ENCODE results near the gene ETFA.

ETFA gene

GRCh38 chr15:76233921-76234320, 77.3 kb downstream of the ETFA start:
- POLR2A ChIA-PET = no interaction called here
- CTCF ChIA-PET = interaction anchor here (2.4 kb wide), 1 partner anchor 19 kb away, joined by 7 read pairs; no protein-coding TSS in a partner anchor
- TF ChIP-seq CTBP1 (IDR thresholded peaks at IDR 0.05; ENCODE audit: borderline replicate concordance) = no peak
- TF ChIP-seq FOXK2 (IDR thresholded peaks at IDR 0.05) = no peak
- TF ChIP-seq SP1 (IDR thresholded peaks at IDR 0.05) = no peak
- TF ChIP-seq FOXM1 (IDR thresholded peaks at IDR 0.05; ENCODE audit: borderline replicate concordance) = no peak
- no peak for TF ChIP-seq ZNF384 (IDR thresholded peaks at IDR 0.05)
- no peak for TF ChIP-seq NFRKB (IDR thresholded peaks at IDR 0.05)
- no peak for TF ChIP-seq BHLHE40 (IDR thresholded peaks at IDR 0.05; ENCODE audit: borderline replicate concordance)
- DNase-seq (ENCODE audit: extremely low spot score) = no peak

DNA sequence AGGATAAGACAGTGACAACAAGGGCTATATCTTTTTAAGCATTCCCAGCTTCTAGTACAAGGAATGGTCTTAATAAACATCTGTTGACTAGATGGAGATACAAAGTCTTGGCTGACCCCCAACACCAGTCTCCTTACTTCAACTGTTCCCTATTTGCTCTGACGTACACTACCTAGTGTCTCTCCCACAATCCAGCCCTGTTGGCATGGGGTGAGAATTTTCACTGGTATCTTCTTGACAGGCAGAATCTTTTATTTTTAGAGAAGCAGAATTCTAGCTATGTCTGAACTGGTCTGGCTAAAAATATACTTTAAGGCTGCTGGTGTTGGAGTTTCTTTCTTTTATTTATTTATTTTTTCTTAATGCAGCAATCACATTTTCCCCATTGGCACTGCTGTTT, 82.0 kb downstream of the ETFA start:
- CTCF ChIA-PET = interaction anchor here (0.7 kb wide), 1 partner anchor 12 kb away, joined by 3 read pairs; no protein-coding TSS in a partner anchor
- POLR2A ChIA-PET = no interaction called here
- no peak for TF ChIP-seq ZNF384 (IDR thresholded peaks at IDR 0.05)
- TF ChIP-seq NFRKB (IDR thresholded peaks at IDR 0.05) = no peak
- TF ChIP-seq L3MBTL2 (conservative IDR thresholded peaks at IDR 0.05) = no peak
- TF ChIP-seq ARNT (IDR thresholded peaks at IDR 0.05) = no peak
- no peak for TF ChIP-seq FOXK2 (IDR thresholded peaks at IDR 0.05)
- no peak for TF ChIP-seq HDGF (IDR thresholded peaks at IDR 0.05; ENCODE audit: borderline replicate concordance)
- no peak for TF ChIP-seq SP1 (IDR thresholded peaks at IDR 0.05)
- no peak for TF ChIP-seq CTBP1 (IDR thresholded peaks at IDR 0.05; ENCODE audit: borderline replicate concordance)
- no peak for TF ChIP-seq BHLHE40 (IDR thresholded peaks at IDR 0.05; ENCODE audit: borderline replicate concordance)
- TF ChIP-seq FOXA1 (IDR thresholded peaks at IDR 0.05) = no peak
- TF ChIP-seq, protein P1, sequence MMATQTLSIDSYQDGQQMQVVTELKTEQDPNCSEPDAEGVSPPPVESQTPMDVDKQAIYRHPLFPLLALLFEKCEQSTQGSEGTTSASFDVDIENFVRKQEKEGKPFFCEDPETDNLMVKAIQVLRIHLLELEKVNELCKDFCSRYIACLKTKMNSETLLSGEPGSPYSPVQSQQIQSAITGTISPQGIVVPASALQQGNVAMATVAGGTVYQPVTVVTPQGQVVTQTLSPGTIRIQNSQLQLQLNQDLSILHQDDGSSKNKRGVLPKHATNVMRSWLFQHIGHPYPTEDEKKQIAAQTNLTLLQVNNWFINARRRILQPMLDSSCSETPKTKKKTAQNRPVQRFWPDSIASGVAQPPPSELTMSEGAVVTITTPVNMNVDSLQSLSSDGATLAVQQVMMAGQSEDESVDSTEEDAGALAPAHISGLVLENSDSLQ (IDR thresholded peaks at IDR 0.05) = no peak
- no peak for TF ChIP-seq ELF4 (IDR thresholded peaks at IDR 0.05)
- TF ChIP-seq SUZ12 (IDR thresholded peaks at IDR 0.05) = no peak
- TF ChIP-seq LEF1 (IDR thresholded peaks at IDR 0.05; ENCODE audit: borderline replicate concordance) = no peak
- no peak for TF ChIP-seq TARDBP (IDR thresholded peaks at IDR 0.05)
- no peak for TF ChIP-seq FOXM1 (IDR thresholded peaks at IDR 0.05; ENCODE audit: borderline replicate concordance)
- DNase-seq (ENCODE audit: extremely low spot score) = no peak

GRCh38 chr15:76223521-76223920, 87.7 kb downstream of the ETFA start:
- TF ChIP-seq LEF1 (IDR thresholded peaks at IDR 0.05; ENCODE audit: borderline replicate concordance) (no peak), ELF4 (IDR thresholded peaks at IDR 0.05) (no peak), ARNT (IDR thresholded peaks at IDR 0.05) (no peak), CTBP1 (IDR thresholded peaks at IDR 0.05; ENCODE audit: borderline replicate concordance) (no peak), FOXK2 (IDR thresholded peaks at IDR 0.05) (no peak), ZNF384 (IDR thresholded peaks at IDR 0.05) (no peak), FOXA1 (IDR thresholded peaks at IDR 0.05) (no peak)
- ChIA-PET CTCF (interaction anchor here (1.7 kb wide), 1 partner anchor 12 kb away, joined by 3 read pairs; no protein-coding TSS in a partner anchor), POLR2A (interaction anchor here (0.9 kb wide), 1 partner anchor 10 kb away, joined by 3 read pairs; no protein-coding TSS in a partner anchor)
- DNase-seq (ENCODE audit: extremely low spot score) = no peak

GRCh38 chr15:76222159-76222558, 89.1 kb downstream of the ETFA start:
- TF ChIP-seq NFRKB (IDR thresholded peaks at IDR 0.05) (no peak), FOXM1 (IDR thresholded peaks at IDR 0.05; ENCODE audit: borderline replicate concordance) (no peak), HDGF (IDR thresholded peaks at IDR 0.05; ENCODE audit: borderline replicate concordance) (no peak), TARDBP (IDR thresholded peaks at IDR 0.05) (no peak), ZNF384 (IDR thresholded peaks at IDR 0.05) (no peak), FOXK2 (IDR thresholded peaks at IDR 0.05) (no peak), L3MBTL2 (conservative IDR thresholded peaks at IDR 0.05) (no peak), ARNT (IDR thresholded peaks at IDR 0.05) (no peak), LEF1 (IDR thresholded peaks at IDR 0.05; ENCODE audit: borderline replicate concordance) (no peak), ELF4 (IDR thresholded peaks at IDR 0.05) (no peak), SP1 (IDR thresholded peaks at IDR 0.05) (no peak), CTBP1 (IDR thresholded peaks at IDR 0.05; ENCODE audit: borderline replicate concordance) (no peak), FOXA1 (IDR thresholded peaks at IDR 0.05) (no peak), SUZ12 (IDR thresholded peaks at IDR 0.05) (no peak)
- TF ChIP-seq, protein P1 (IDR thresholded peaks at IDR 0.05) = no peak
- POLR2A ChIA-PET = no interaction called here
- no peak for DNase-seq (ENCODE audit: extremely low spot score)
- CTCF ChIA-PET = interaction anchor here (0.6 to 0.7 kb wide), 2 partner anchors 14 to 130 kb away, joined by 3 to 8 read pairs; no protein-coding TSS in a partner anchor

GRCh38 chr15:76221085-76221767, 90.0 kb downstream of the ETFA start:
- TF ChIP-seq NFRKB (IDR thresholded peaks at IDR 0.05) (no peak), ELF4 (IDR thresholded peaks at IDR 0.05) (no peak), TARDBP (IDR thresholded peaks at IDR 0.05) (no peak), BHLHE40 (IDR thresholded peaks at IDR 0.05; ENCODE audit: borderline replicate concordance) (no peak), ZNF384 (IDR thresholded peaks at IDR 0.05) (no peak), FOXM1 (IDR thresholded peaks at IDR 0.05; ENCODE audit: borderline replicate concordance) (no peak), L3MBTL2 (conservative IDR thresholded peaks at IDR 0.05) (no peak), SUZ12 (IDR thresholded peaks at IDR 0.05) (no peak), FOXA1 (IDR thresholded peaks at IDR 0.05) (no peak), ARNT (IDR thresholded peaks at IDR 0.05) (no peak), SP1 (IDR thresholded peaks at IDR 0.05) (no peak), LEF1 (IDR thresholded peaks at IDR 0.05; ENCODE audit: borderline replicate concordance) (no peak), CTBP1 (IDR thresholded peaks at IDR 0.05; ENCODE audit: borderline replicate concordance) (no peak), HDGF (IDR thresholded peaks at IDR 0.05; ENCODE audit: borderline replicate concordance) (no peak), FOXK2 (IDR thresholded peaks at IDR 0.05) (no peak)
- TF ChIP-seq, protein P1 (IDR thresholded peaks at IDR 0.05) = no peak
- ChIA-PET POLR2A (no interaction called here), CTCF (no interaction called here)
- no peak for DNase-seq (ENCODE audit: extremely low spot score)

GRCh38 chr15:76217882-76218217, 93.4 kb downstream of the ETFA start:
- ChIA-PET POLR2A (no interaction called here), CTCF (interaction anchor here (0.6 to 0.7 kb wide), 2 partner anchors 12 to 462 kb away, joined by 3 read pairs; no protein-coding TSS in a partner anchor)
- TF ChIP-seq HDGF (IDR thresholded peaks at IDR 0.05; ENCODE audit: borderline replicate concordance) = no peak
- TF ChIP-seq FOXM1 (IDR thresholded peaks at IDR 0.05; ENCODE audit: borderline replicate concordance) = no peak
- TF ChIP-seq LEF1 (IDR thresholded peaks at IDR 0.05; ENCODE audit: borderline replicate concordance) = no peak
- TF ChIP-seq, protein P1 (IDR thresholded peaks at IDR 0.05) = no peak
- TF ChIP-seq NFRKB (IDR thresholded peaks at IDR 0.05) = no peak
- TF ChIP-seq ZNF384 (IDR thresholded peaks at IDR 0.05) = no peak
- TF ChIP-seq CTBP1 (IDR thresholded peaks at IDR 0.05; ENCODE audit: borderline replicate concordance) = no peak
- no peak for TF ChIP-seq FOXK2 (IDR thresholded peaks at IDR 0.05)
- no peak for TF ChIP-seq BHLHE40 (IDR thresholded peaks at IDR 0.05; ENCODE audit: borderline replicate concordance)
- TF ChIP-seq SP1 (IDR thresholded peaks at IDR 0.05) = no peak
- TF ChIP-seq SUZ12 (IDR thresholded peaks at IDR 0.05) = no peak
- TF ChIP-seq ELF4 (IDR thresholded peaks at IDR 0.05) = no peak
- TF ChIP-seq FOXA1 (IDR thresholded peaks at IDR 0.05) = no peak
- no peak for TF ChIP-seq L3MBTL2 (conservative IDR thresholded peaks at IDR 0.05)
- TF ChIP-seq ARNT (IDR thresholded peaks at IDR 0.05) = no peak
- no peak for TF ChIP-seq TARDBP (IDR thresholded peaks at IDR 0.05)
- DNase-seq (ENCODE audit: extremely low spot score) = no peak
